Fibroblast of mammary gland (primary cell): Measurements from ENCODE around the gene CORO2A.

Experiments used
- DNase-seq: peaks from one replicate; pipeline ENCODE4 v3.0.0-alpha.2; 2010; ENCODE audit warnings: low read depth
- H3K4me3 ChIP-seq: 2 replicates; pipeline ENCODE4 v1.5.1; 2011; ENCODE audit warnings: low read depth, mild to moderate bottlenecking, low read length, moderate library complexity; ENCODE audit not compliant: control insufficient read depth
- CTCF ChIP-seq: conservative IDR thresholded peaks from 2 replicates; pipeline ENCODE4 v1.5.1; 2011; ENCODE audit warnings: low read depth, low read length, inconsistent platforms; ENCODE audit not compliant: control insufficient read depth, insufficient read depth

CORO2A gene

GRCh38 chr9:98182069-98182820, 10.2 kb downstream of the CORO2A start:
- TF ChIP-seq CTCF = no peak
- no peak for DNase-seq

DNA sequence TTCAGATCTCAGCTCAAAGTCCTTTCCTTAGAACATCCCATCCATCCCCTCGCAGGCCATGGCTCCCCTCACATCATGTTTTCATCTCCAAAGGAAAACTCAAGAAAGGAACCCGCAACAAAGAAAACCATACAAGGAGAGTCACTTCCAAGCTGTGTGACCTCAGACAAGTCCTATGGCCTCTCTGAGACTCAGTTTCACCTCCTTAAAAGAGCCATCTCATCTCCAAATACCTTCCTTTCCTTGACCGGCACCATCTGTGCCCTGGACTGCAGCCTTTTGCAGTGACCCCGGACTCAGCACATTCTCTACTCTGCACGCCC, 10.7 kb downstream of the CORO2A start:
- TF ChIP-seq CTCF = no peak
- DNase-seq = no peak
- H3K4me3 ChIP-seq = no peak overlapping the region

More at GRCh38 chr9:98182069-98182820, 10.2 kb downstream of the CORO2A start:
- no peak overlapping the region for H3K4me3 ChIP-seq

- no peak overlapping the region for H3K4me3 ChIP-seq
- TF ChIP-seq CTCF = no peak
- DNase-seq = no peak
These were observed 11.4 kb downstream of the CORO2A start for GRCh38 chr9:98180996-98181395.

DNA sequence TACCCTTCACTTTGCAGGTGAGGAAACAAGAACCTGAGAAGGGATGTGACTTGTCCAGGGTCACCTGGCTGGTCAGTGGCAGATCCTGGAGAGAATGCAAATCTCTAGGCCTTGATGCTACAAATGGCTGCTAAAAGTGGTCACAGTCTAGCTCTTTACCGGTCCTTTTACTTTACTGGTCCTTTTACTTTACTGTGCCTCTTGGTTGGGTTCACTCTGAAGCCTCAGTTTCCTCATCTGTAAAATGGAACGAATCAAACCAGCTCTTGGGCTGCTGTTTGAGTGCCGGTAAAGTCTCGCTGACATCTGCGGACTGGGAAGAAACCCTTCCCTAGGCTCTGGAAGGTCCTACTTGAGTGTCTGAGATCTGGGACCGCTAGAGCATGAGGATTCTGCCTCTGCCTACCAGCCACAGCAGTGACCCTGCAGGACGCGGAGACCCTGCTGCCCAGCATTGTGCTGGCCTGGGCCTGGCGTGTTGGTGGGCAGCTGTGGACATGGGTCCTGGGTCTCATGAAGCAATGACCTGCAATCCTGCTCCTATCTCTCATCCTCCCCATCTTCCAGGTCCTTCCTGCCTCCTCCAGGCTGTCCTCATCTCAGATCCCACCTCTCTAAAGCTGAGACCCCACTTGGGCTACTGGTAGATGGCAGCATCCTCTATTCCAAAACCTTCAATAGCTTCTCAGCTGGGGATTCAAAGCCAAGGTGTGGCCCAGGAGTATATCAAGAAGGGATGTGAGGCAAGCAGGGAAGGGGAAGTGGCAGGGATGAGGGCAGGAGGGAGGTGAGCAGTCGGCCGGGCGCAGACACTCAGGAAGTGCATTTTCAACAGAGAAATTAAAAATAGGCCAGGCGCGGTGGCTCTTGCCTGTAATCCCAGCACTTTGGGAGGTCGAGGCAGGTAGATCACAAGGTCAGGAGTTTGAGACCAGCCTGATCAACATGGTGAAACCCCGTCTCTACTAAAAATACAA, 13.3 kb downstream of the CORO2A start:
- no peak overlapping the region for H3K4me3 ChIP-seq
- DNase-seq = no peak
- TF ChIP-seq CTCF = no peak

DNA sequence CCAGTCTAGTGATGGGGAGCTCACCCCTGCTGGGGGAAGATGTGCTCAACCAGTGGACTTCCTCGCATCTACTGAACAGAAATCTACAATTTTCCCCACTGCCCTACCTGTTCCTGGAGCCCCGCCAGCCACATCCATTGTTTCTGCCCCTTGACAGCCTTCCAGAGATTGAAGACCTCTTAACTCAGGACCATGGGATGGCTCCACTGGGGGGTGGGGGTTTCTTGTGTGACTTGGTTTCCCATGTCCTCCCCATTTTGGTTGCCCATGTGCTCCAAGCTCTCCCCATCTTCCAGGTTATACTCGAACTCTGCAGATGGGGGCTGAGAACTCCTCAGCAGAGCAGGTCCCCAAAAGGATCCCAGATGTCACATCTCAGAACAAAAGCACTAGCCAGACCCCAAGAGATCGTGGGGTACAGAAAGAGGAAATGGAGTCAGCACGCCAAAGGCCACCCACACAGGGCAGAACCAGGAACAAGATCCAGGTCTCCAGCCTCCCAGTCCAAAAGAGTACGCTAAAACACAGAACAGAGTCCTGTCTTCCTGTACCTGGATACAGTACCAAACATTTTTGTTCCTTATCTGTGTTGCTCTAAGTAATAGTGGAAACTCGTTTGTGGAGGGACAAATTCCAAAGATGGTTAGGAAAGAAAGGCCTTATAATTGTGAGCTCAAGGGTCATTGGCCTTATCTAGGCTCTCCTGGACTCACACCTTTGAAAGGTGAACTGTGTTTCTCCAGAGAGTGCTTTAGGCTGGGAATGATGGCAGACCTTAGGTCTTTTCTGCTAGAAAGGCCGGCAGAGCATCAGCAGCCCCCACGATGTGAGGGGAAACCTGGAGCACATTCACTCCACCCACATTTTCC, 15.8 kb downstream of the CORO2A start:
- no peak overlapping the region for H3K4me3 ChIP-seq
- DNase-seq = no peak
- TF ChIP-seq CTCF = no peak

DNA sequence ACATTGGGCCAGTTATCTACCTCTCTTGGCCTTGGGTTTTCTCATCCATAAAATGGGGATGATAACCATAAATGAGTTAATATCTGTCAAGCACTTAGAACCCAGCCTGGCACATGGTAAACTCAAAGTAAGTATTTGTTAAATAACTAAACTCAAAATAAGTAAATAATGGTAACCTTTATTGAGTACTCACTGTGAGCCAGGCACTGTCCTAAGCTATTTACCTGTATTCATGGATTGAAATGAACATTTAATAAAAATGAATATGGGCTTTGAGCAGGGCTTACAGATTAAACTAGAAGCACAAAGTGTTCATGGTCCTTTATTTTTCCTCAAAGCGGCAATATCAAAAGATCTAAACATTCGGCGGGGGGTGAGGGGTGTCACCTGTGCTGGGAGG, 16.7 kb downstream of the CORO2A start:
- DNase-seq = no peak
- no peak overlapping the region for H3K4me3 ChIP-seq
- TF ChIP-seq CTCF = no peak
